GM19452 (cell line): Measurements from ENCODE around the gene CRACDL.

Source experiments
- ATAC-seq: cut with Tn5 transposase; IDR thresholded peaks from one replicate; pipeline ENCODE4 v1.9.1; 2021; ENCODE audit not compliant: unreplicated experiment

CRACDL gene, protein sequence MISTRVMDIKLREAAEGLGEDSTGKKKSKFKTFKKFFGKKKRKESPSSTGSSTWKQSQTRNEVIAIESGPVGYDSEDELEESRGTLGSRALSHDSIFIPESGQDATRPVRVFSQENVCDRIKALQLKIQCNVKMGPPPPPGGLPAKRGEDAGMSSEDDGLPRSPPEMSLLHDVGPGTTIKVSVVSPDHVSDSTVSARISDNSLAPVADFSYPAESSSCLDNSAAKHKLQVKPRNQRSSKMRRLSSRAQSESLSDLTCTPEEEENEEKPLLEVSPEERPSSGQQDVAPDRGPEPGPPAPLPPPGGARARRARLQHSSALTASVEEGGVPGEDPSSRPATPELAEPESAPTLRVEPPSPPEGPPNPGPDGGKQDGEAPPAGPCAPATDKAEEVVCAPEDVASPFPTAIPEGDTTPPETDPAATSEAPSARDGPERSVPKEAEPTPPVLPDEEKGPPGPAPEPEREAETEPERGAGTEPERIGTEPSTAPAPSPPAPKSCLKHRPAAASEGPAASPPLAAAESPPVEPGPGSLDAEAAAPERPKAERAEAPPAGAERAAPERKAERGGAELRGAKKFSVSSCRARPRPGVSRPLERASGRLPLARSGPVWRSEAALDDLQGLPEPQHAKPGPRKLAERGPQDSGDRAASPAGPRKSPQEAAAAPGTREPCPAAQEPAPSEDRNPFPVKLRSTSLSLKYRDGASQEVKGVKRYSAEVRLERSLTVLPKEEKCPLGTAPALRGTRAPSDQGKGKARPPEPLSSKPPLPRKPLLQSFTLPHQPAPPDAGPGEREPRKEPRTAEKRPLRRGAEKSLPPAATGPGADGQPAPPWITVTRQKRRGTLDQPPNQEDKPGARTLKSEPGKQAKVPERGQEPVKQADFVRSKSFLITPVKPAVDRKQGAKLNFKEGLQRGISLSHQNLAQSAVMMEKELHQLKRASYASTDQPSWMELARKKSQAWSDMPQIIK

DNA sequence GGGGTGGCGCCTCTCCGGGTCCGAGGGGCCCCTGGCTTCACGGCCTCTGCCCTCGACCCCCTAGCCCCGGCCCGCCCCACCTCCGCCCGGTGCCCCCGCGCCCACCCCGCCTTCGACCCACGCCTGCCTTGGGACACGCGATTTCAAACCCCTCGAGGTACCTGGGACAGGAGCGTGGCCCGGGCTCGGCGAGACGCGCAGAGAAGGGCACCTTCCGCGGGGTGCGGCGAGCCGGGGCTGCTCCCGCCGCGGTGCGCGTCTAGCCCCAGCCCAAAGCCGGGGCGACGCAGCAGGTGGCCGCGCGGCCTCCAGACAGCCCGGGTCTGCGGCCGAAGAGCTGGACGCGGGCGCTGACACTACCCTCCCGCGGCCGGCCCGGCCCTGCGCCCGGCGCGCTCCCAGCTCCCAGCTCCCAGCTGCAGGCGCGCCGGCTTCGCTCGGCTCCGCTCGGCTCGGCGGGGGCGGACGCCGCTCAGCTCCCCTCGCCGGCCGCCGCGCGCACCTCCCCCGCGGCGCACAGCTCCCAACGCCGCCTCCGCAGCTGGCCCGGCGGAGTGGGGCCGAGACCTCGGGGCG, at the start of gene CRACDL:
TSS of gene CRACDL (minus strand) at position 449 of the 576 bp plus-strand sequence. CDS start 89,425 bp downstream, outside the sequence.
- ATAC-seq: no peak

DNA sequence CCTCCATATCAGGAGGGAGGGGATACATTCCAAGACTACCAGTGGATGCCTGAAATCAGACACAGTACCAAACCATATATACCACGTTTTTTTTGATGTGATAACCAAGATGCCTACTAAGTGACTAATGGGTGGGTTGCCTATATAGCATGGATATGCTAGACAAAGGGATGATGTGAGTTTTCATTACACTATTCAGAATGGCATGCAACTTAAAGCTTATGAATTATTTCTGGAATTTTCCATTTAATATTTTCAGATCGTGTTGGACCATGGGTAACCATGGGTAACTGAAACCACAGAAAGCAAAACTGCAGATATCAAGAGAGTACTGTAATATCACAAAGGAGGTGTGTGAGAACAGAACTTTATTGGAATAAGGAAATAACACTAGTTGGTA, 39.6 kb upstream of the CRACDL start:
- no peak for ATAC-seq

DNA sequence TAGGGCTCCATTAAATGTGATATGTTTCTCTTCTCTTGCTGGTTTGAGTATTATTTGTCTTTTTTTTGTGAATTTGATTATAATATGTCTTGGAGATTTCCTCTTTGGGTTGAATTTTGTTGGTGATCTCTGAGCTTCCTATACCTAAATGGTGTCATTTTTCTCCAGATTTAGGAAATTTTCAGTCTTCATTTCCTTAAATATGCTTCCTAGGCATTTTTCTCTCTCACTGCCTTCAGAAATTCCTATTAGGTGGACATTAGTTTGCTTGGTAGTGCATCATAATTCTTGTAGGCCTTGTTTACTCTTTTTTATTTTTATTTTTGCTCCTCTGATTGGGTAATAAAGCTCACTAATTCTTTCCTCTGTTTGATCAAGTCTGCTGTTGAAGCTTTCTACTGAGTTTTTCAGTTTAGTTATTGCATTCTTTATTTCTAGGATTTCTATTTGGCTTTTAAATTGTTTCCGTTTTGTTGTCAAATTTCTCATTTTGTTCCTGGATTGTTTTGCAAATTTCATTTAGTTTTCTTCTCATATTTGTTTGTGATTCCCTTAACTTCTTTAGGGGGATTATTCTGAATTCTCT, 36.6 kb upstream of the CRACDL start:
- ATAC-seq: no peak

DNA sequence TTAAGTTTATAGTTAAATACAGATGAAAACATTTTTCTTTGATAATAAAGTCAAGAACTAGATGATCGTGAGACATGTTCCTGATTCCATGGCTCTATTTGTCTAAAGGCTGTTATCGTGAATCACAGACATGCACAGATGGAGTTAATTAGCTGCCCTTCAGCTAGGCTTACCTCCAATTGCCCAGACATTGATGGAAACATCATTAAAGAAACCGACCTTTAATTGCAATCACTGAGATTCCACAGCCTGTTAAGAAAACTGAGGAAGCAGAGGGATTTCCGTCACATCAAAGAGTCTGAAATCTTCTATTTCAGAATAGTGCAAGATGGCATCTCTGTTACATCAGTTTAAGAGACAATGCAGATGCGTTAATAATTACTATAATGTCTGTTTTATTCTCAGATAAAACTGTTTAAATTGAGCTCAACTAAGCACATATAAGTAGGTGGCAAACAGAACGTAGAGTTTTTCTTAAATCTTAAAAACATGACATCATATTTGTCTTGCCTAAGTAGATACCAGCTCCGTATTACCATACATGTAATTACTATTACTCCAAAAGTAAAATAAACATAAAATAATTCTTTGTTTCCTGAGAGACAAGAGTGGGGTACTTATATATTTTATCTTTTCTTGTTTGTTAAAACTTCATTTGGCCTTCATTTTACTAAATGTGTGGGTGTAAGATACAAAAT, 23.9 kb upstream of the CRACDL start:
- ATAC-seq: no peak

DNA sequence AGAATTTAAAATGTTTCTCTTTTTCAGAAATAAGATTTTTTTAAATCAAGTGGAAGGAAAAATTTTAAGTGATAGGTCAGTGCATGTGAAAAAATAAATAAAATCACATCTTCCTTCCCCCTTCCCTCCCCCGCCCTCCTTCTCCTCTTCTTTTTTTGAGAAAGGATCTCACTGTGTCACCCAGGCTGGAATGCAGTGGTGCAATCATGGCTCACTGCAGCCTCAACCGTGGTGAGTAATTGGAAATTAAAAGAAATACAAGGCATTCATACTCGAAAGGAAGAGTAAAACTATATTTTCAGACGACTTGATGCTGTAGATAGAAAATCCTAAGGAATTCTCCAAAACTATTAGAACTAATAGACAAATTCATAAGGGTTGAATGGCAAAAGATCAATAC, 16.9 kb upstream of the CRACDL start:
- ATAC-seq: no peak

DNA sequence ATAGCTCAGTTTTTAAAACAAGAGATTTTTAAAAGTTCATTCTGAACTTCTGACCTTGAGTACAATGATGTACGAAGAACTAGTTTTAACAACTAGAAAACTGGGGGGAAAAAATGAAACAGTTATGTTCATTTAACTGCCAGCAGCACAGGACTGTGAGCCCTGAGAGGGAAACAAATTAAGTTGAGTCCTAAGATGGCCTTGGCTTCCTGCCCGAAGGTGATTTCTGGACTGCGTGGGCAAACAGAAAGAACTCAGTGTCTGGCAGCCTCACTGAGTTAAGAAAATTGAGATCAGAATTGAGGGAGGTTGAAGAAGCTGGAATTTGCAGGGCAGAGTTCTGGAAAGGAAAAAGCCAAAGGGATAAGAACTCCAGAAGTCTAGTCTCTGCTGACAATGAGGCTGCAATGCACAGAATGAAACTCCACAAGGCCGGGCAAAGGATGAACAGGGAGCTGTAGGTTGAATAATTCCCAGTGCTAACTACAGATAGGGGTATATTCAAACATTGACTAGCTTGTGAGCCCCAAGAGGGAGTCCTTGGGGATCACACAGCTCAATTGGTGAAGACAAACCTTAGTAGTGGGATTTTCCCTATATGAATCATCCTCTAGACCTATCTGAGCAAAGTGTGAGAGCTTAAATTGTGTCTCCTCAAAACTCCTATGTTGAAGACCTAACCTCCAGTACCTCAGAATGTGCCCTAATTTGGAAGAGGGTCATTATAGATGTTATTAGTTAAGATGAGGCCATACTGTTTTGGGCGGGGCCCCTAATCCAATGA, 13.1 kb upstream of the CRACDL start:
- ATAC-seq: no peak

DNA sequence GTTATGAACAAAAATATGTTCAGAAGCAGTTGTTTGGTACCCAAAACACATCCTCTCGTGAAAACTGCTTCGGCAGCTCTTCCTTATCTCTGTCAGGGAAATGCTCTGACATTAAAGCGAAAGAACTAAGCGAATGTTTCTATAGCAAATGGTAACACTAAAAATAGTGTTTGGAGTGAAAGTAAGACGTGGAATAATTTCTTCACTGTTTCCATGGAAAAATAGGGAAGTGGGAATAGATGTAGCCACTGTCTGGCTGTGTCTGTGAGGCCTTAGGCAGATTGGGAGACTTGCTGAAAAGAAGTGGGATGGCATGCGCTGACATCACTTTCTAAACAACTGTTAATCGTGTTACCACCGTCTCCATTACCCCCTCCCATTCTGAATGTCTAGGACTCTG, 11.5 kb upstream of the CRACDL start:
- ATAC-seq: no peak

DNA sequence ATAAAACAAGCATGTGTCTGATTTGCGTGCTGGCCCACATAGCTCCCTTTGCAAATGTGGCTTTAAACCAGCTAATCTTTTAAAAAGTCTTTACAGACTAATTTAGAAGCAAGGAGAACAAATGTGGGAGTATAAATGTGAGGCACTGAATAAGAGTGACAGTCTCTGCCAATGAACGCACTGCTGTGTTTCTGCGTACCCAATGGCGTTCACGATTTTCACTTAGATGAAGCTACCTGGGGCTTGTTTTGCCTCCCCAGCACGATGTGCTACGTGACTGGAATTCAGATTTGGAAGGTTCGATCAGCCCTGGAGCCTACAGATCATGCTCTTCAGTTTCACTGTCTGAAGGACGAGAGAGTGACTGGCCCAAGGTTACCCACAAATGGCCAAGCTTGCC, 10.8 kb upstream of the CRACDL start:
- no peak for ATAC-seq

DNA sequence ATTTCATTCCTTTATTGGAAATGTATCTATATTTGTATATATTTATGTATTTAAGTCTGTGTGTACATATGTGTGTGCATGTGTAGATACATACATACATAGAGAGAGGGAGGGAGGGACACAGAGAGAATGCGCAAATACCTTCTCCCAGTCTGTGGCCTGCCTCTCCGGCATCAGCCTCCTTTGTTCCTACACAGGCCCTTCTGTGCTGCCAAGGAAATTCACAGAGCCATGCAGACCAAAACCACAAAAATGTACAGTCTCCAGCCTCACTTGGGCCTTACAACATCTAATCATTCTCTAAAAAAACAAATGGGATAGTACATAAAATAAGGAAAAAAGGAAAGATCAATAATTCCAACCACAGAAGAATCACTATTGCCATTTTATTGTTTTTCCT, 8.8 kb upstream of the CRACDL start:
- ATAC-seq: no peak

DNA sequence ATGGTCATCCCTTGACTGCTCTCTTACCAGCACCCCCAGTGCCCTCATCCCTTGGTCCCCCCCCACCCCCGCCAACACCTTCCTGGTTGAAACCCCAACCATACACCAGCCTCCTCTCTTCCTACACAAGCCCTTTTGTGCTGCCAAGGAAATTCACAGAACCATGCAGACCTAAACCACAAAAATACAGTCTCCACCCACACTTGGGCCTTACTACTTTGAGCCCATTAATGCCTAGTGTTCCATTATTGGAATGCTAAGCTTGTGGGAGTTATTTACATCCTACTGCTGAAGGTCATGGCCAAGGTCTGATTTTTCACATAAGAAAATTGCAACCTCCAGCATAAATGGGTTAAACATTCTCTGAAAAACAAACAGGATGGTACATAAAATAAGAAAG, 4.1 kb upstream of the CRACDL start:
- no peak for ATAC-seq

DNA sequence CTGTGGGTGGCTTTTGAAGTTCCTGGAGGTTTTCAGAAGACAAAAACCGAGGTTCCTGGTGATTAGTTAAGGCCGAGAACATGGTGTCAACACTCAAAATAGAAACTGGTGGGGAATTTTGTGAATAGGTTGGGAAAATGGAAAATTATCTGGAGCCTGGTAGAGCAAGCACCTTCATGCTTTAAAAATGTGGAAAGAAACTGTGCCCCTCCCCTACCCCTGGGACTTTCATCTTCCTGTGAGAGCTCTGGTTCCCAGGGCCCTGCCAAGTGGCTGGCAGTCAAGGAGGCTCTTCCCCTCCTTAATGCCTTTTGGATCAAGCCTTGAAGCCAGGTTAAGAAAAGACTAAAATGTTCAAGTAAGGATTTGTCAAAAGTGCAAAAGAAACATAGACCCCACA, 1.9 kb upstream of the CRACDL start:
- no peak for ATAC-seq

DNA sequence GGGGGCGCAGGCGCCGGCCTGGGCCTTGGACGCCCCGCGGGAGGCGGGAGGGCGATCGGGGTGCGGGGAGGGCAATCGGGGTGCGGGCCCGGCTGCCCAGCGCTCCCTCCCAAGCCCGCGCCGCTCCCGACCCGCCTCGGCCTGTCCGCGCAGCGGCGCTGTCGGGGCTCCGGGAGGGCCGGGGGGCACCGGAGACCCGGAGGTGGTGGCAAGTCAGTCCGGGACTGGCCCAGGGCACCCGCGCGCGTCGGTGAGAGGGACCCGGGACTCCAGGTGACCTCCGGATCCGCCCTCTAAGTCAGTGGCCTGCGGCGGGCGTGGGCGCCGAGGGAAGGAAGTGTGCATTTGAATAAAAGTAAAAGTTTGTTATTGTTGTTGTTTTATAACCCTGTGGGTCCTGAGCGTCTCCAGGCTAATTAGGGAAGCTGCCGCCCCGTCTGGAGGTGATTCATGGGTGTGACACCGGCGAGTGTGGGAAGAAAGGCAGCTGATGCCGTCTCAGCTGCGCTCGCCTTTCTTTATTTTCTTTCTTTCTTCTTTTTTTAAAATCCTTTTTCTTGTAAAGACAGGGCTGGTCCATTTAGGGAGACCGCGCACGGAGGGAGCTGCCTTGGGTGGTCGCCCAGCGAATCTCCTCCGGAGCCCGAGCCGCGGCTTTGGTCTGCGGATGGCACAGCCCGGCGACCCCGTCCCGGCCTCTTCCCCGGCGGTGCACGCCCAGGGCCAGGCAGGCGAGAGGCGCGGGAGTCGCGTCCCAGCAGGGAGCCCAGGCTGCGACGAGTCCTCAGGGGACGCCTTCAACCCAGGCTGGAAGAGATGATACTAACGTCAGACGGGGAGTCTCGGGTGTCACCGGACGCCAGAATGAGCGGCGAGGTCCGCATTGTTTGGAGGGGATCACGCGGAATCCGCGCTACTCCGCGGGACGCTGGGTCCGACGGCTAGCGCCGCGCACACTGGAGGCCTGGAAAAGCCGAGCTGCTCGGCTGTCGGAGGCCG, 627 bp upstream of the CRACDL start:
- no peak for ATAC-seq

DNA sequence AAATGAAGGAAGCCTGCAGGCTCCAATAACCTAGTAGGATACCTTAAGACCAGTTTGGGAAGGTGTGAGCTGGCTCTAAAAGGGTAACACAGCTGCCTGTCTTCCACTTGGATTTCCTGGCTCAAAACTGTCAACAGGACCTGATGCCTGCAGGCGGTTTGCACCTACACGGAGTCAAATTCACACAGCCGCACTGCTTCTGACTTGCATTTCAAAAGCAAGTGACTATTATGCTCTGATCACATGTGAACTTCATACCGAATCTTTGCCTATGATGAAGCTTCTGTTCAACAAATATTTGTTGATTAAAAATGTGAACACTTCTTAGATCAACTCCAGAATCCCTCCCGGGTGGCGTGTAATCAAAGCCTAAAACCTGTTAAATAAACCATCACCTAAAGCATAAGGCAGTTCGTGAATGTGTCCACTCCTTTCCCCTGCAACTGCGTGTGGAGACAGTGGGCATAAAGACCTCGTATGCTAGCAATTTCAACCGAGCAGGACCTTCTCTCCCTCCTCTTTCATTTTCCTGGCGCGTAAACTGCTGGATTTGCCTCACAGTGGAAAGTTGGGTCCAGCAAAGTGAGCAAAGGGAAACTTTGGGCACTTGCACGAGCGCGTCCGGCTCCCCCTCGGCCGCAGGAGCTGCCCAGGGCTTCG, 784 bp downstream of the CRACDL start:
- no peak for ATAC-seq

DNA sequence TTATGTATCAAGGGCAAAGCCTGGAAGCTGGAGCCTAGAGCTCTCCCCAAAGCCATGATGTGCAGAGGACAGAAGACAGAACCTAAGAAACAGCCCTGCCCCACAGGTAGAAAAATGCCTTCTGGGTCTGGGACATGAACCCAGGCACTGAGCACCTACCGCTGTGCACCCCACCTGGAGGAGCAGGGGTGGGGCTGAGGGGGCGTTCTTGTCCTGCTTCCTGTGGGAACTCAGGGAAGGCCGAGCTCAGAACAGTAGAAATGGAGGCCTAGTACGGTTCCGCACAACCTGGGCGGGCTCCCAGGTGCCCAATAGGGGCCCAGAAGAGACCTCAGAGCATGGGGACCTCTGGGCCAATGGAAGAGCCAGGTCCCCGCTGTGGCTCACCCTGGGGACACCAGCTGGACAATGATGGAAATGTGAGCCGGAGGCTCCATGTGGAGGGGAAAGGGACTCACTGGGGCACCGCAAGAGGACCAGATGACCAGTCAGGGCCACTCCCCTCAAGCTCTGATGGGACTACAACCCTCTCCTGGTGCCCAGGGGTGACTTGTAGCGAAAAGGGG, 3.2 kb downstream of the CRACDL start:
- no peak for ATAC-seq

DNA sequence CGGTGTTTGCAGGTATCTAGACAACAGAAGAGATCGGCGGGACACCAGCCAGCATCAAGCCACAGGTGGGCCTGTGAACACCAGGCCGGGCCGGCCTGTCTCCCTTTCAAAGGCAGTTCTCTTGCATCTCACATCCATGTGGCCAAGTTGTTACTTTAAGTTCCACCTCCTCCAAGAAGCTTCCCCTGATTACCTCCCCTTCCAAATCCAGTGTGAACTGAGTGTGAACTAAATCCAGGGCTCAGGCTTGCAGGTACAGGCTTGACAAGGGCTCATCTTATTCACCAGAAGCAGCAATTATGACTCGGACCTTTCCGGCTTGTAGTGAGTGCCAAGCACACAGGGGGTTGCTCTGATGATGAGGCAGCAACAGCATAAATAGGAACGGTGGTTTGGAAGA, 3.9 kb downstream of the CRACDL start:
- ATAC-seq: no peak

DNA sequence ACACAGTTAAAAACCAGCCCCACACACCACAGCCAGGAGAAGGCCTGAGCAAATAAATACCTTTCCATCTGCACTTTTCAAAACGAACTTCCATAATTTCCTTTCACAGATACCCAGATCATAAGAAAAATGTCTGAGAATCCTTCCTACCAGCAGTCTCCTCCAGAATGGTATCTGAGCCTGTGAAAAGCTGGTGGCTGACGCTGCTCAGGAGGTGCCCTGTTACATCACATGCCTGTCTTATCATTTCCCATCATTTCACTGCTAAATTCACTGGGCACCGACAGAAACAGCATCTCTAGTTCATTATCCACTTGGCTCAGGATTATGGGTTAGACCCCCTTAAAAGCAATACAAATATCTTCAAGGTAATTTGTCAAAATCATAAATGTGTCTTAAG, 4.4 kb downstream of the CRACDL start:
- no peak for ATAC-seq

DNA sequence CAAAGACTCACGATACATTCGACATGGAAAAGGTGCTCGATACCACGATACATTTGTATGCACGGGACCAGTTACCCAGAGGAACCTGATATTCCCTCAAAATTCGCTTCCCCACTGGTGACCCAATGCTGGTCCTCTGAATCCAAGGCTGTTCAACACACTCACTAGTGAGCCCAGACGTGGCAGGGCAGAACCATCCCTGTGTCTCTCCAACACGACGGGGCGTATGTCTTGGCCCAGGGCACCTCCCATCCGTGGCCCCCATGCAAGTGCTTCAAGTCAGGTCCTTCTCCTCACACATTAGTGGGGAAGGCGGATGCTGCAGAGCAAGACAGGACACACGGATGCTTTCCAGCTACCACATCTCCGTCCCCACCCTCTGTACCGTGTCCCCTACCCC, 6.1 kb downstream of the CRACDL start:
- no peak for ATAC-seq

DNA sequence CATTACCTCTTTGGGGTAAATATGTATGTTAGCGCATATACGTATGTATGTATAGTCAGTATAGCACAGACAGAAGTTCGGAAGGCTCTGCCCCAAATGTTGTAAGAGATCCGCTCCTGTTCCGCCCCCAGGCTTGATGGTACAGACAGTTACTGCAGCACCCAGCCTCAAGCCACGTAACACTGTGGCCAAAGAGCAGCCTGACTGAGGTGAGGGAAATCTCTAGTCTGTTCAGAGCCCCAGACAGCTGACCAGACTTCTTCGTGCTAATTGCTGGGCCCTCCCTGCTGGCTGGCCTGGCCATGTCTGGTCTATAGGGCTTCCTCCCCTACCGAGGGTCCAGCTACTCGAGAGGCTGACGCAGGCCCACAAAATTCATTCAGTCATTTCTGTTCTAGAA, 7.8 kb downstream of the CRACDL start:
- no peak for ATAC-seq
